HUES64 (cell line): ENCODE measurements around the gene GSC2.
"Not testable (repeated sequence)": the region's sequence is repeated elsewhere in the genome, so short reads cannot be mapped to it uniquely, and the experiment has no call there.

Experiments
- H3K27ac ChIP-seq: 2 replicates; pipeline ENCODE4 v1.7.0; 2013; ENCODE audit warnings: low read depth, low read length, inconsistent platforms
- H3K27me3 ChIP-seq: 2 replicates; pipeline ENCODE4 v1.6.1; 2013; ENCODE audit warnings: mild to moderate bottlenecking, low read length; ENCODE audit not compliant: insufficient read depth
- H3K36me3 ChIP-seq: 2 replicates; pipeline ENCODE4 v1.6.1; 2013; ENCODE audit warnings: mild to moderate bottlenecking, low read length; ENCODE audit not compliant: insufficient read depth
- H3K4me1 ChIP-seq: 2 replicates; pipeline ENCODE4 v1.6.1; 2013; ENCODE audit warnings: mild to moderate bottlenecking, low read length, moderate library complexity; ENCODE audit not compliant: insufficient read depth
- H3K4me3 ChIP-seq: 2 replicates; pipeline ENCODE4 v1.5.1; 2013; ENCODE audit warnings: mild to moderate bottlenecking, low read length, moderate library complexity
- H3K9ac ChIP-seq: 2 replicates; pipeline ENCODE4 v1.6.1; 2013; ENCODE audit warnings: mild to moderate bottlenecking, low read depth, low read length
- H3K9me3 ChIP-seq: 2 replicates; pipeline ENCODE4 v1.6.1; 2013; ENCODE audit warnings: low read depth, low read length; ENCODE audit not compliant: insufficient read depth
- WGBS: fragments of 150-250, 120-280 bp; methylation state at CpG from one replicate; pipeline ENCODE4 v1.1.7; 2013; ENCODE audit warnings: missing lambda C conversion rate; 5-methylcytosine and 5-hydroxymethylcytosine counted together

The GSC2 gene

GRCh38 chr22:19168088-19168890, 18.2 kb upstream of the GSC2 start:
- peaks cover under 1% of the 10 kb centered on the region for H3K36me3 ChIP-seq
- peaks cover 49% of the 10 kb centered on the region for H3K27me3 ChIP-seq
- peaks cover 5% of the 10 kb centered on the region for H3K4me1 ChIP-seq
- no peak overlapping the region for H3K4me3 ChIP-seq
- no peak overlapping the region for H3K9ac ChIP-seq
- no peak overlapping the region for H3K27ac ChIP-seq
- 76% methylated on average over 17 of the region's 17 CpGs for WGBS
- H3K9me3 ChIP-seq = no peaks in the 10 kb centered on the region

- 77% methylated on average over 13 of the region's 13 CpGs for WGBS
- Histone ChIP-seq H3K9me3 (no peaks in the 10 kb centered on the region), H3K36me3 (no peaks in the 10 kb centered on the region), H3K27me3 (peaks cover 53% of the 10 kb centered on the region), H3K4me1 (no peaks in the 10 kb centered on the region; the same call in 1 of the 2 replicates), H3K27ac (no peak overlapping the region), H3K9ac (no peak overlapping the region), H3K4me3 (no peak overlapping the region)
Observed at GRCh38 chr22:19167106-19167869, 17.2 kb upstream of the GSC2 start.

GRCh38 chr22:19166421-19166820, 16.3 kb upstream of the GSC2 start:
- no peaks in the 10 kb centered on the region for H3K4me1 ChIP-seq
- H3K27ac ChIP-seq = no peak overlapping the region
- WGBS = 86% methylated on average over 8 of the region's 8 CpGs
- H3K9me3 ChIP-seq = no peaks in the 10 kb centered on the region
- H3K36me3 ChIP-seq = no peaks in the 10 kb centered on the region
- peaks cover 60% of the 10 kb centered on the region for H3K27me3 ChIP-seq
- no peak overlapping the region for H3K9ac ChIP-seq
- no peak overlapping the region for H3K4me3 ChIP-seq

DNA sequence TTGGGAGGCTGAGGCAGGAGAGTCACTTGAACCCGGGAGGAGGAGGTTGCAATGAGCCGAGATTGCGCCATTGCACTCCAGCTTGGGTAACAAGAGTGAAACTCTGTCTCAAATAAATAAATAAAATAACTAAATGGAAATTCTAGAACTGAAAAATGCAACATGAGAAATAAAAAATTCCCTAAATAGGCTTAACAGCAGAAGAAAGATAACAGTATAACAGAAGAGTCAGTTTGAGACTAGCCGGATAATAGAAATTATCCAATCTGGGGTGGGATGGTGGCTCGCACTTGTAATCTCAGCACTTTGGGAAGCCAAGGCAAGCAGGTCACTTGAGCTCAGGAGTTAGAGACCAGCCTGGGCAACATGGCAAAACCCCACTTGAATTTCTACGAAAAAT, 14.3 kb upstream of the GSC2 start:
- Histone ChIP-seq H3K9ac (no peak overlapping the region), H3K4me1 (no peaks in the 10 kb centered on the region), H3K27me3 (peaks cover 50% of the 10 kb centered on the region), H3K4me3 (no peak overlapping the region), H3K36me3 (no peaks in the 10 kb centered on the region), H3K27ac (no peak overlapping the region), H3K9me3 (no peaks in the 10 kb centered on the region)
- 95% methylated on average over 5 of the region's 6 CpGs for WGBS

DNA sequence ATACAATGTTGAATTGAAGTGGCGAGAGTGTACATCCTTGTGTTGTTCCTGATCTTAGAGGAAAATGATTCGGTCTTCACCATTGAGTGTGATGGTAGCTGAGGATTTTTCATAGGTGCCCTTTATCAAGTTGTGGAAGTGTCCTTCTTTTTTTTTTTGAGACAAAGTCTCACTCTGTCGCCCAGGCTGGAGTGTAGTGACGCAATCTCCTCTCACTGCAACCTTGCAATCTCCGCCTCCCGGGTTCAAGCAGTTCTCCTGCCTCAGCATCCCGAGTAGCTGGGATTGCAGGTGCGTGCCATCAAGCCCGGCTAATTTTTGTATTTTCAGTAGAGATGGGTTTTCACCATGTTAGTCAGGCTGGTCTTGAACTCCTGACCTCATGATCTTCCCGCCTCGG, 8.6 kb upstream of the GSC2 start:
- not testable (repeated sequence) for H3K27ac ChIP-seq, H3K9me3 ChIP-seq, H3K4me3 ChIP-seq, H3K36me3 ChIP-seq, H3K4me1 ChIP-seq, H3K9ac ChIP-seq
- WGBS = 93% methylated on average over 11 of the region's 11 CpGs
- peaks cover 35% of the 10 kb centered on the region for H3K27me3 ChIP-seq

GRCh38 chr22:19156109-19156508, 6.0 kb upstream of the GSC2 start:
- H3K4me1 ChIP-seq, H3K27ac ChIP-seq, H3K4me3 ChIP-seq, H3K9ac ChIP-seq, H3K36me3 ChIP-seq, H3K9me3 ChIP-seq: not testable (repeated sequence)
- H3K27me3 ChIP-seq = peaks cover 49% of the 10 kb centered on the region
- 92% methylated on average over 9 of the region's 9 CpGs for WGBS

- Histone ChIP-seq H3K27me3 (peaks cover 71% of the 10 kb centered on the region), H3K36me3 (no peaks in the 10 kb centered on the region), H3K9ac (no peak overlapping the region), H3K4me3 (no peak overlapping the region), H3K4me1 (no peaks in the 10 kb centered on the region), H3K27ac (no peak overlapping the region), H3K9me3 (peaks cover 4% of the 10 kb centered on the region; the same call in 1 of the 2 replicates)
- 69% methylated on average over 11 of the region's 11 CpGs for whole genome bisulfite sequencing
Observed at GRCh38 chr22:19152942-19153883, 3.1 kb upstream of the GSC2 start.

- WGBS = 57% methylated on average over 10 of the region's 10 CpGs
- no peak overlapping the region for H3K9ac ChIP-seq
- no peaks in the 10 kb centered on the region for H3K36me3 ChIP-seq
- H3K27me3 ChIP-seq = peaks cover 87% of the 10 kb centered on the region
- peaks cover 4% of the 10 kb centered on the region; the same call in 1 of the 2 replicates for H3K9me3 ChIP-seq
- peaks cover 5% of the 10 kb centered on the region; the same call in 1 of the 2 replicates for H3K4me1 ChIP-seq
- peak overlapping the region; percentile 27; the same call in 1 of the 2 replicates for H3K4me3 ChIP-seq
- no peak overlapping the region for H3K27ac ChIP-seq
Observed at GRCh38 chr22:19151329-19152191, 1.5 kb upstream of the GSC2 start.

DNA sequence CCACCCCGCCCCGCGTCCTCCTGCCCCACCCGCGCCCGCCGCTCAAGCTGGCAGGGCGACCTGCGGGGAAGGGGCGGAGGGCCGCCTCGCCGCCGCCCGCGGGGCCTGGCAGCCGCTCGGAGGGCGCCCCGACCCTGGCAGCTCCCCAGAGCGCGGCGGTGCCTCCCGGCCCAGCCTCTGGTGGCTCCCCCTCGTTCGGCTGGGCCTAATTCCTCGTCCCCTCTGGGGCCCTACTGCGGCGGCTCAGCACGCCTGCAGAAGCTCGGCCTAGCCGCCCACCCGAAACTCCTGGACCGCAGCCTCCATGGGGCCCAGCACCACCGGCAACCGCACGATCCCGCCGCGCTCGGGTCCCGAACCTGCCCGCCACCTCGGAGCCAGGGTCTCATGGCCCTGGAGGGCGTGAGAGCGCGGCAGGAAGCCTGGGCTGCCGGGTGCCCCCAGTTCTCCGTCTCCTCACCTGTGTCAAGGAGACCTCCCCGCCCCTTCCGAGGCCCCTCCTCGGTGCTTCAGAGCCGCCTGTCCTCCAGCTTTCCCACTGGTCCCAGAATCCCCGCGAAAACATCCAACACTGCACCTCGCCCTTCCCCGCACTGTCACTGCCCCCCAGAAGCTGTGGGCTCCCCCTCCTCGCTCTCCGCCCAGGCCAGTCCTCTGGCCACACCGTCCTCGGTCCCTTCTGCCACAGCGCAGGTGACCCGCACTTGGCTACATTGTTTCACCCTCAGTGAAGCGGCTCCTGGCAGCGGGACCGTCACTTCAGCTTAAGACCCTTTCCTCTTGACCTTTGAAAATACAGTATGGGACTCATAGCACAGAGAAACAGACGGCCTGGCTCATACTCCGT, 613 bp upstream of the GSC2 start:
- peaks cover 4% of the 10 kb centered on the region; the same call in 1 of the 2 replicates for H3K9me3 ChIP-seq
- peaks cover 5% of the 10 kb centered on the region; the same call in 1 of the 2 replicates for H3K4me1 ChIP-seq
- no peak overlapping the region for H3K9ac ChIP-seq
- H3K27me3 ChIP-seq = peaks cover 84% of the 10 kb centered on the region
- peak overlapping the region; percentile 27; the same call in 1 of the 2 replicates for H3K4me3 ChIP-seq
- H3K36me3 ChIP-seq = no peaks in the 10 kb centered on the region
- H3K27ac ChIP-seq = no peak overlapping the region
- WGBS = 18% methylated on average over 67 of the region's 68 CpGs
